GM18861 (cell line): ENCODE measurements around the gene ULK4.
"Not testable (repeated sequence)": the region's sequence is repeated elsewhere in the genome, so short reads cannot be mapped to it uniquely, and the experiment has no call there.

ENCODE experiments used
- ATAC-seq: cut with Tn5 transposase; IDR thresholded peaks from one replicate; pipeline ENCODE4 v1.9.1; 2021; ENCODE audit not compliant: unreplicated experiment

Gene ULK4

DNA sequence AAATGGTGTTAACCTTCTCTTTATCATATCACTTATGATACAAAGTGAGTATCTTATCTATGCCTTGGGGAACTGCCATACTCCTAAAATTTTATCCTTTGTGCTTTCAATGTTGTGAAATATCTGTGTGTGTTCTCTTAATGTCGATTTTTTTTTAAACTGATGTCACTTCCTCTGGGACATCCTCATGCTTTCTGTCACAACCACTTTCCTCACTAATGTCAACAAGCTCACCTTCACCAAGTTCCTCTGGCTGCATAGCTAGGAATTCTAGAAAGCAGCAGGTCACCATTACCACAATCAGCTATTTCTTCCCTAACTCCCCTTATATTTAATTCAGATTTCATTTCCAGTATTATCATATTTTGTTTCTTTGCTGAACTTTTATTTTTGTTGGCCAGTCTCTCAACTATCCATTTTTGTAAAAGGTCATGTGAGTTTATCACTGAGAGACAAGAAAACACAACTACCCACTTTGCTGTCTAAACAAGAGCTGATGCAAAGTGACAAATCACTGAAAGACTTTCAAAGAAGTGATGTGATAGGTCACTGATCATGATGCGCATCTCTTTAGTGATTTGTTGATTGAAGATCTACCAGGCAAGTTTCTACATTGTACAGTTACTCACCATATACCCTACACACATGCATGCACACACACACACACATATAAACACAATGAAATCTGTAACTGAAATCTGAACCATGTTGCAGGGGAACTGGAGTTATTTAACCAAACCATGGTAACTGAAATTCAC, 369.0 kb downstream of the ULK4 start:
- no peak for ATAC-seq

GRCh38 chr3:41583014-41583413, 378.9 kb downstream of the ULK4 start:
- ATAC-seq: no peak

GRCh38 chr3:41581700-41582099, 380.2 kb downstream of the ULK4 start:
- peak; percentile 98 for ATAC-seq

DNA sequence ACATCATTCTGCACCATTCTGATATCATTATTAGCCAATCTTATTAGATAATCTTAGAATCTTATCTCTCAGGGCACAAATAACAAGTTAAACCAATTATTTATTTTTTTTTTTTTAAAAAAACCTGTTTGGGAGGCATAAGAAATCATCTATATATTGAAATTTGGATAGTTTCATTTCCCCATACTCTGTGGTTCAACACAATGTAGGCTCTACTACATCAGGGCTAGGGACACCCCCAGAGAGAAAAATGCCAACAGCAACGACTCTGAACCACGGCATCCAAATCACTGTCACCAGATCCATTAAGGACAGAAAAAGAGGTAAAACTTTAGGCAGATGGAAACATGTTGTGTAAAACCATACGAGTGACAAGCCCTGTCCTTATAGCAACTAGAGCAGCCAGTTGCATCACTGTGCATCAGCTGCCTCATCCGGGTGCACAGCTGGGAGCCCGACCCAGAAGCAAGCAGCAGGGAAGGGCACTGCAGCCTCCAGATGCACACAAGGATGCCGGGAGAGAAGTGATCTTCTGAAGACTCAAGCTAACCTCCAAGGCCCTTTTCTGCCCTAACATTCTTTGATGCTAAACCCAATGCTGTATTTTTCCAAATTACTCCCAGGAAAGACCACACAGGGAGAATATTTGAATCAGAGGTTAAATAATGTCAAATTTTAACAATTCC, 381.5 kb downstream of the ULK4 start:
- ATAC-seq: peak; percentile 39

- ATAC-seq: peak; percentile 15
These were observed 382.0 kb downstream of the ULK4 start for GRCh38 chr3:41579861-41580260.

DNA sequence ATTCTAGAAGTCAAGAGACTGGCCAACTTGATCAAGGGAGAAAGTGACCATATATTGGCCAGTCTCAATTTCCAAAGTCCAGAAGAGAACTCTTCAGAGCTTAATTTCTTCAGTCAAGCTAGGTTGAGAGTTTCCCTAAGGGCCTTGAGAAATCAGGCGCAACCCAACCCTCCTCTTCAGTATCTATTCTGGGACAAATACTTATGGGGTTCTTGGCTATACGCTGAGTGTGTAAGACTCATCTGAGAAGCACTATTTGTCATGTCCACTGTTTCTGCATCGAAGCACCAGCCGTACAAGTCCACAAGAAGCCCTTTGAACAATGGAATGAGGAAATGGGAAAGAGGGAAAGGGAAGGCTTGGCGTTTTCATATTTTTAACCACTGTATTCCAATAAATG, 383.1 kb downstream of the ULK4 start:
- ATAC-seq: no peak

DNA sequence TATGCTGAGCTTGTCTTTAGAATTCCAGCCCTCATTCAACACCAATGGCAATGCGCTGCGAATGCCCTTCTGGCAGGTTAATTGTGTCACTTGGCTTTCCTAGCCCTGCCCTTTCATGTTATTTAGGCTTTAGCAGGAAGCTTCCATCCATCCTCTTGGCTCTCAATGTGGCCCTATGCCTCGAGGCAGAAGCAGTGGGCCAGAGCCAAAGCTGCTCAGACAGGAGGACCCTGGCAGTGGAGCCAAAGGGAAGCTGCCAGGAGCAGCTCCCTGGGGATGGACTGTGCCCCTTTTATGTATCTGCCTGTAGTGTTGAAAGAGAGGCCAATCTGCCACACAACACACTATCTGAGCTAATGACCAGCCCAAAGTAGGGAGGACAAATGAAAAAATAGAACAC, 386.2 kb downstream of the ULK4 start:
- ATAC-seq: no peak

- no peak for ATAC-seq
These were observed 387.0 kb downstream of the ULK4 start for GRCh38 chr3:41574900-41575299.

DNA sequence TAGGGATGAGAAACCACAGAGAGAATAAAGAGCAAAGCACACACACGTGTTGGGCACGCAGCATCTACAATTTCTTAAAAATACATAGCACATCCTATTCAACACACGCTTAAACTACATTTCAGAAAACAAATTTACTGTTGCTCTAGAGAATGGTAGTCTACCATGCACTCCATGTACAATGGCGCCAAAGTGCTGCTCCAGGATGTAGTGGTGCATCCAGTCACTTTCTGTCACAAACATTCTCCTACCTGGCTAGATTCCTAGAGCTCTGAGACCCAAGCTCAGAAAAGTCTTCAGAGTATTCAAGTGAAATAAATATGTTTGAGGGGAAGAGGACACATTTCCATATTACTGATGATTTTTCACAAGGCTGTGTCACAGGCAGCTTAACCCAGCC, 388.3 kb downstream of the ULK4 start:
- no peak for ATAC-seq

GRCh38 chr3:41572092-41572491, 389.8 kb downstream of the ULK4 start:
- ATAC-seq: no peak

DNA sequence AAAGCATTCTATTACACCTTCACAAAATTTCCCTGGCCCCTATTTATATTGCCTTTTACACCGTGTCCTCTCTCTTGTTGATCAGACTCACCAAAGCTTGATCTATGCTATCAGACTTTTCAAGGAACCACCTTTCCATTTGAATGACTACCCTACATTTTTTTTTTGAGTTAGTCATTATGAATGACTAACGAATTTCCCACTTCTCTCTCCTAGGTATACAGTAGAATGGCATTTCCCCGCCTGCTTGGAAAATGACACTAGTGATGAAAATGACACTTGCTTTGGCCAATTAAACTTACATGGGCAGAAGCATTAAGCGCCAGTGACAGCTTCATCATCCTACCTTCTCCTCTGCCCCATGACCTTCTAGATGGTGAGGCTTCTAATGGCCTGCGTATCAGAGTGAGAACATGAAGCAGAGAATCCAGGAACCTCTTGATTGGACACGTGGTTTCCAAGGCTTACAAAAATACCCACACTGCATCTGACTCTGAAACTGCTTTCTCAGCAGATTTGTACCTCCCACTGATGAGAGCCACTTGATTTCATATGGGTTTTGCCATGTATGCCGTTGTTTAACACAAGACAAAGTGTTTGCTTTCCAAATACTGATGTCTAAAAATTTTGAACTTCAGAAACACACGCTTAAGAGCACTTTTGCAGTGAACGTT, 392.1 kb downstream of the ULK4 start:
- no peak for ATAC-seq

DNA sequence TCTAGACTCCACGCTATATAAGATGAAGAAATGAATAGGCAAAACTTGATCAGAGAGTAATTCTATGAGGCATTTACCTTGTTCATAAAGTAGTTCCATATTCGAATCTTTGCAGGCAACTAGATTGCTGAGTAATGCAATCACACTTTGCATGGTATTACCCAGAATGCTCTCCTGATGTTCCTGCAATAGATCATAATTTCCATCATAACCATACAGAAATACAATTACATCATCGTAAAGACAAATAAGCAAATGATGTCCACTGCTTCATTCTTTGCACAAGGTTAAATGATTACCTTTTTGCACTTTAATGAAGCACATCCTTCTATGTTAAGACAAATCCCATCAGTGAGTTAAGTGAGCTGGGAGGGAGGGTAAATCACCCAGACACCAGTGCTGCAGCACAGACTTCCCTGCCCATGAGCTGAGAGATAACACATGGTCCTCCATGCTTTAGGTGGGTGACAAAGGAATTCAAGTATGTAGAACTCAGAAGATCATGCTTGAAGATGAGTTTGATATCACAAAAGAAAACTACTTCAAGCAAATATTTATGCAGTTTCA, 395.9 kb downstream of the ULK4 start:
- no peak for ATAC-seq

DNA sequence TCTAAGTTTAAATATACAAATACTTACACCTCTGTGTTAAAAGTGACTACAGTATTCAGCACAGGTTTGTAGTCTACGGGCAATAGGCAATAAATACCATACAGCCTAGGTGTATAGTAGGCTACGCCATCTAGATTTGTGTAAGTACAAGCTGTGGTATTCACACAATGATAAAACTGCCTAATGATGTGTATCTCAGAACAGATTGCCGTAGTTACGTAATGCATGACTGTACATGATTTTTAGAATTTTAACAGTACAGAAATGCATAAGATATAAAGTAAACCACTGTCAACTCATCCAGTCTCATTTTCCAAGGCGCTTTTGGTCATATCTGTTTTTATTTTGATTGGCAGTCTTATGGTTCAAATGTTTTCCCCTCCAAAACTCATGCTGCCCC, 396.9 kb downstream of the ULK4 start:
- no peak for ATAC-seq

DNA sequence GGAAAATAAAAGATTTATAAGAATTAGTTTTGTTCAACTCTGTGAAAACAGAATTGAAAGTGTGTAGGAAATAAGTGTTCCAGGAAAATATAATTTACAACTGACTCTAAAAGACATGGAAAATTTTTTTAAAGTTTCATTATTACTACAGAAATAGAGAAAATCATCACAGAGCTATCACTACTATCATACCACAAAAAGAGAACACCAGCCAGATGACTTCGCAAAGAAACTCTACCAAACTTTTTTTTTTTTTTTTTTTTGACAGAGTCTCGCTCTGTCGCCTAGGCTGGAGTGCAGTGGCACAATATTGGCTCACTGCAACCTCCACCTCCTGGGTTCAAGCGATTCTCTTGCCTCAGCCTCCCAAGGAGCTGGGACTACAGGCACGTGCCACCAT, 405.7 kb downstream of the ULK4 start:
- ATAC-seq: not testable (repeated sequence)

- no peak for ATAC-seq
These were observed 428.9 kb downstream of the ULK4 start for GRCh38 chr3:41532976-41533375.

- no peak for ATAC-seq
These were observed 434.8 kb downstream of the ULK4 start for GRCh38 chr3:41526995-41527573.

DNA sequence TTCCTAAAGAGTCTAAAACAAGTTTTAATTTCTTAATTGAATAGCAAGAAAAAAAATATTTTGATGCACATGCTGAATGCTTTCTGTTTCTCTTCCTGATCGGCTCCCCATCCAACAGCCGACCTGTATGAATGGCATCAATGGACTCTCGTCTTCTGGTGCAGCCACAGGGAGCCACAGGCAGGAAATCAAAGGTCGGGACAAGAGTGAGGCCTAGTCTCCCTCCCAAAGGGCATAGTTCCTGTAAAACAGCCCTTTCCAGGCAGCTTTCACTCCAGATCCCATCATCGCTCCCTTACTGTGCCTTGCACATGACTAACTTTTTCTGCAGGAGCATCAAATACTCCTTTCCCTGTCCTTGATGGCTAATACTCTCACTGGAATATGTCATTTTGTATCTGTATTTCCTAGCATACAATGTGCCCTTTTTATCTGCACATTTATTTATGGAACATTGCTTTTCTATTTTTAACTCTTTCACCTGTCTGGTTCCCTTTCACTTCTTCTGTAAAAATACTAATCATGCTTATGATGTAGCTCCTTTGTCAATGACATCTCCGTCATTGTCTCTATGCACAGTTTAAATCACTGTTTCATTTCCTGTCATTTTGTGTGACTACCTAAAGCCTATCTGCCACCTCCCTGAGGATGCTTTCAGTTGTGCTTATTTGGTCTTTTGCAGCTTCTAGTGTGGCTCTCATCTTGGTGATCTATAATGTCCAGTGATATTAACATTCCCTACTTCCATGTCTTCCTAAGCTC, 436.4 kb downstream of the ULK4 start:
- ATAC-seq: no peak

DNA sequence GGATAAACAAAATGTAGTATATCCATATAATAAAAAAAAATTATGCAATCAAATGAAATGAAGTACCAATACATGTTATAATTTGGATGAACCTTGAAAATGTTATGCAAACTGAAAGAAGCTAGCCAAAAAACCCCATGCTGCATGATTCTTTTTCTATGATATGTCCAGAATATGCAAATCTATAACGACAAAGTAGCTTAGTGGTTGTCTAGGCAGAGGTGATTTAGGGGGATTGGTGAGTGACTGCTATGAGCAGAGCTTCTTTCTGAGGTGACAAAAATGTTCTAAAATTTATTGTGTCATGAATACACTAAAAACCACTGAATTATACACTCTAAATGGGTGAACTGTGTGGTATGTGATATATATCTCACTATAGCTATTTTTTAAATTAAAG, 438.0 kb downstream of the ULK4 start:
- ATAC-seq: no peak

GRCh38 chr3:41522612-41523011, 439.3 kb downstream of the ULK4 start:
- peak; percentile 62 for ATAC-seq

DNA sequence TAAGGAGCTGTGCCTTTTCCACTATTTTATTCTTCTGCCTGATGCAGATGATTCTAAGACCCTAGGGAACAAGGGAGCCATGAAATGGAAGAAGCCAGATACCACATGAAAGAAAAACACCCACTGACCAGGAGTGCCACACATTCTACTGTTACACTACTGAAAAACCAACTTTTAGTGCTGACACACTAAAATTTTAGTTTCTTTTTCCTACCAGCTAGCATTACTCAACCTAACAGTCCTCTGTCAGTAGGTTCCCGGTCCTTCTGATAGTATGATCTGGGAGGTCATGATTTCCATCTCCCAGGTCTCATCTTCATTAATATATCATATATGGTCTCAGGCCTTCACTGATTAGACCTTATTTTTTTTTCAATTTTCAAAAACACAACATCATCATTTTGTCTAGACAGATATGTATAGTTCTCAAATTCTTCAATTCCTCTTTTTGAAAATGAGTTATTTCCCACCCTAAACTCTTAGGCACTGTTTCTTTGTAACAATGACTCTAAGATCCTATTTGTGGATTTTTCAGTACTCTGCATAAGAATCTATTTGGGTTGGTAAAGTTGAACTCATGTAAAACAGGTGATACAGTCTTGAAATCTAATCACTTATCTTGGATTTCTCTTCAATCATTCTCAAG, 440.8 kb downstream of the ULK4 start:
- ATAC-seq: no peak
